Liver (tissue), 9 donors: ENCODE data around the gene DIAPH2. TPM values are rescaled to one million over a fixed set of nuclear protein-coding genes. Genes with fewer than 3 reads are reported as not detected.

Source experiments
- DNase-seq: peaks from one replicate; pipeline ENCODE4 v3.0.0-alpha.2; 2017; ENCODE audit warnings: low spot score
- H3K27ac ChIP-seq, 2 donors: one replicate each; pipeline ENCODE4 v1.7.0; 2013; ENCODE audit warnings: inconsistent platforms in 2 of 2, low read length in 2 of 2, control low read depth in 1 of 2, low read depth in 1 of 2, mild to moderate bottlenecking in 1 of 2
- H3K27me3 ChIP-seq, 4 donors: one replicate each; pipeline versions ENCODE4 v1.6.1 to v1.7.0; 2013; ENCODE audit warnings: low read length in 3 of 4, inconsistent platforms in 1 of 4, mild to moderate bottlenecking in 1 of 4, moderate library complexity in 1 of 4; ENCODE audit not compliant: control insufficient read depth in 4 of 4, insufficient read depth in 4 of 4
- H3K36me3 ChIP-seq, 4 donors: one replicate each; pipeline versions ENCODE4 v1.6.1 to v1.7.0; 2013; ENCODE audit warnings: low read length in 3 of 4, mild to moderate bottlenecking in 3 of 4, low read depth in 1 of 4, moderate library complexity in 1 of 4; ENCODE audit not compliant: control insufficient read depth in 4 of 4, insufficient read depth in 3 of 4
- H3K4me1 ChIP-seq, 4 donors: one replicate each; pipeline versions ENCODE4 v1.6.1 to v1.7.0; 2013; ENCODE audit warnings: low read length in 3 of 4, mild to moderate bottlenecking in 3 of 4, moderate library complexity in 1 of 4; ENCODE audit not compliant: control insufficient read depth in 4 of 4, insufficient read depth in 4 of 4
- H3K4me3 ChIP-seq, 3 donors: one replicate each; pipeline versions ENCODE4 v1.6.1 to v1.7.0; 2013; ENCODE audit warnings: low read length in 3 of 3, control low read depth in 1 of 3, low read depth in 1 of 3, mild to moderate bottlenecking in 1 of 3
- H3K9ac ChIP-seq, 2 donors: one replicate each; pipeline ENCODE4 v1.7.0; 2013; ENCODE audit warnings: low read length in 2 of 2, mild to moderate bottlenecking in 2 of 2, moderate library complexity in 2 of 2, control low read depth in 1 of 2, low read depth in 1 of 2
- H3K9me3 ChIP-seq, 4 donors: one replicate each; pipeline versions ENCODE4 v1.6.1 to v1.7.0; 2013; ENCODE audit warnings: low read length in 3 of 4; ENCODE audit not compliant: control insufficient read depth in 4 of 4
- ATF3 ChIP-seq: IDR thresholded peaks from 2 replicates; pipeline ENCODE4 v1.6.1; 2016; ENCODE audit warnings: antibody characterized with exemption
- CTCF ChIP-seq: fragments of 150-350 bp; IDR thresholded peaks from 2 replicates; pipeline ENCODE4 v1.5.1; 2017; ENCODE audit warnings: improper control_type of control experiment, low read depth, low read length; ENCODE audit not compliant: missing input control
- EGR1 ChIP-seq, 2 donors: IDR thresholded peaks; 2 replicates each; pipeline ENCODE4 v1.6.1; 2016 to 2018; ENCODE audit warnings: antibody characterized with exemption in 2 of 2, low read depth in 2 of 2
- FOXA1 ChIP-seq: IDR thresholded peaks from 2 replicates; pipeline ENCODE4 v1.6.1; 2016; ENCODE audit warnings: antibody characterized with exemption
- FOXA2 ChIP-seq: IDR thresholded peaks from 2 replicates; pipeline ENCODE4 v1.6.1; 2016; ENCODE audit warnings: antibody characterized with exemption
- GABPA ChIP-seq, 2 donors: IDR thresholded peaks in 1 of 2; conservative IDR thresholded peaks in 1 of 2; 2 replicates each; pipeline ENCODE4 v1.6.1; 2016; ENCODE audit warnings: antibody characterized with exemption in 2 of 2, mild to moderate bottlenecking in 1 of 2, moderate library complexity in 1 of 2
- HNF4A ChIP-seq, 2 donors: conservative IDR thresholded peaks; 2 replicates each; pipeline ENCODE4 v1.6.1; 2016; ENCODE audit warnings: antibody characterized with exemption in 2 of 2, mild to moderate bottlenecking in 2 of 2
- HNF4G ChIP-seq: IDR thresholded peaks from 2 replicates; pipeline ENCODE4 v1.6.1; 2016; ENCODE audit warnings: antibody characterized with exemption
- JUND ChIP-seq, 2 donors: IDR thresholded peaks; 2 replicates each; pipeline ENCODE4 v1.6.1; 2016; ENCODE audit warnings: antibody characterized with exemption in 2 of 2
- MAX ChIP-seq: IDR thresholded peaks from 2 replicates; pipeline ENCODE4 v1.6.1; 2016; ENCODE audit warnings: antibody characterized with exemption
- NR2F2 ChIP-seq: IDR thresholded peaks from 2 replicates; pipeline ENCODE4 v1.6.1; 2016; ENCODE audit warnings: antibody characterized with exemption
- RAD21 ChIP-seq, 2 donors: IDR thresholded peaks; 2 replicates each; pipeline ENCODE4 v1.6.1; 2016; ENCODE audit warnings: antibody characterized with exemption in 2 of 2, mild to moderate bottlenecking in 2 of 2
- REST ChIP-seq: IDR thresholded peaks from 2 replicates; pipeline ENCODE4 v1.6.1; 2016; ENCODE audit warnings: antibody characterized with exemption, mild to moderate bottlenecking
- RXRA ChIP-seq, 2 donors: IDR thresholded peaks; 2 replicates each; pipeline ENCODE4 v1.6.1; 2017 to 2018; ENCODE audit warnings: antibody characterized with exemption in 2 of 2, mild to moderate bottlenecking in 1 of 2
- SP1 ChIP-seq: IDR thresholded peaks from 2 replicates; pipeline ENCODE4 v1.6.1; 2018; ENCODE audit warnings: antibody characterized with exemption, mild to moderate bottlenecking
- TAF1 ChIP-seq: conservative IDR thresholded peaks from 2 replicates; pipeline ENCODE4 v1.6.1; 2016; ENCODE audit warnings: antibody characterized with exemption, mild to moderate bottlenecking
- YY1 ChIP-seq: IDR thresholded peaks from 2 replicates; pipeline ENCODE4 v1.6.1; 2016; ENCODE audit warnings: antibody characterized with exemption, mild to moderate bottlenecking
- ZBTB33 ChIP-seq: IDR thresholded peaks from 2 replicates; pipeline ENCODE4 v1.6.1; 2016; ENCODE audit warnings: antibody characterized with exemption
- WGBS: extraction: QIAGEN DNeasy Blood & Tissue Kit; methylation state at CpG from one replicate; pipeline ENCODE4 v1.1.7; 2013; 5-methylcytosine and 5-hydroxymethylcytosine counted together
- polyA plus RNA-seq, 2 donors: library from polyadenylated mRNA; stranded (reverse) in 1 of 2; unstranded in 1 of 2; fragments of 200-250 nt in 1 of 2; fragments of >200 nt in 1 of 2; fragmentation: Nextera tagmentation in 1 of 2; extraction: Ambion mirVana in 1 of 2; gene quantifications; one replicate each; pipeline versions ENCODE4 v1.2.1 to v1.2.3, GENCODE V29; 2013 to 2015
- total RNA-seq, 2 donors: library from RNA; depleted of rRNA; stranded (reverse); fragments of >200 nt; gene quantifications; one replicate each; pipeline ENCODE4 v1.2.3, GENCODE V29; 2014
- donor health status: healthy.
- donor health status: healthy.
- donor health status: healthy.
- donor health status: healthy.
- donor health status: healthy.

The DIAPH2 gene
- total and polyA plus RNA-seq, 4 donors, result 2.7 to 16.6 (median 5.3) TPM

GRCh38 chrX:97189668-97190067 lies 505.0 kb downstream of the DIAPH2 start:
- no peaks in the 10 kb centered on the region for H3K27me3 ChIP-seq
- WGBS, result 88% methylated on average over 2 of the region's 2 CpGs
- H3K4me1 ChIP-seq, result no peaks in the 10 kb centered on the region
- DNase-seq, result no peak
- no peaks in the 10 kb centered on the region for H3K36me3 ChIP-seq
- no peak overlapping the region for H3K4me3 ChIP-seq
- no peak overlapping the region for H3K9ac ChIP-seq
- no peaks in the 10 kb centered on the region for H3K9me3 ChIP-seq
- no peak overlapping the region for H3K27ac ChIP-seq
- no peak for TF ChIP-seq GABPA (IDR thresholded peaks at IDR 0.05 in 1 of 2, conservative IDR thresholded peaks at IDR 0.05 in 1 of 2)
- no peak for TF ChIP-seq FOXA2
- no peak for TF ChIP-seq ATF3
- TF ChIP-seq REST, result no peak
- no peak for TF ChIP-seq FOXA1
- no peak for TF ChIP-seq MAX
- no peak for TF ChIP-seq JUND (IDR thresholded peaks at IDR 0.05)
- TF ChIP-seq HNF4A (conservative IDR thresholded peaks at IDR 0.05), result no peak
- no peak for TF ChIP-seq RAD21 (IDR thresholded peaks at IDR 0.05)
- no peak for TF ChIP-seq TAF1
- TF ChIP-seq CTCF, result no peak
- no peak for TF ChIP-seq HNF4G
- no peak for TF ChIP-seq RXRA (IDR thresholded peaks at IDR 0.05)
- TF ChIP-seq SP1, result no peak
- TF ChIP-seq EGR1 (IDR thresholded peaks at IDR 0.05; ENCODE audit: low read depth in 2 of 2), result no peak
- no peak for TF ChIP-seq YY1
- TF ChIP-seq NR2F2, result no peak
- no peak for TF ChIP-seq ZBTB33

- H3K4me3 ChIP-seq, result no peak overlapping the region
- H3K36me3 ChIP-seq, result no peaks in the 10 kb centered on the region
- no peak overlapping the region for H3K9ac ChIP-seq
- no peaks in the 10 kb centered on the region for H3K9me3 ChIP-seq
- DNase-seq, result no peak
- WGBS, result 93% methylated on average over 2 of the region's 2 CpGs
- H3K27me3 ChIP-seq, result no peaks in the 10 kb centered on the region
- no peaks in the 10 kb centered on the region for H3K4me1 ChIP-seq
- H3K27ac ChIP-seq, result no peak overlapping the region
- TF ChIP-seq RAD21 (IDR thresholded peaks at IDR 0.05) (no peak), MAX (no peak), ATF3 (no peak), GABPA (IDR thresholded peaks at IDR 0.05 in 1 of 2, conservative IDR thresholded peaks at IDR 0.05 in 1 of 2) (no peak), FOXA2 (no peak), RXRA (IDR thresholded peaks at IDR 0.05) (no peak), HNF4A (conservative IDR thresholded peaks at IDR 0.05) (no peak), JUND (IDR thresholded peaks at IDR 0.05) (no peak), EGR1 (IDR thresholded peaks at IDR 0.05; ENCODE audit: low read depth in 2 of 2) (no peak), REST (no peak), YY1 (no peak), SP1 (no peak), NR2F2 (no peak), FOXA1 (no peak)
Measured at GRCh38 chrX:97199501-97199900, 514.9 kb downstream of the DIAPH2 start.
